NCI-H1092 treated with DMSO at 0.1 percent for 48 hours (cell line): ENCODE data around the gene GLIPR1.
"Not testable (repeated sequence)": the region's sequence is repeated elsewhere in the genome, so short reads cannot be mapped to it uniquely, and the experiment has no call there.

Experiments used
- DNase-seq: peaks from one replicate; lab custom pipeline; 2025; lab: John Stamatoyannopoulos, UW

The GLIPR1 gene

DNA sequence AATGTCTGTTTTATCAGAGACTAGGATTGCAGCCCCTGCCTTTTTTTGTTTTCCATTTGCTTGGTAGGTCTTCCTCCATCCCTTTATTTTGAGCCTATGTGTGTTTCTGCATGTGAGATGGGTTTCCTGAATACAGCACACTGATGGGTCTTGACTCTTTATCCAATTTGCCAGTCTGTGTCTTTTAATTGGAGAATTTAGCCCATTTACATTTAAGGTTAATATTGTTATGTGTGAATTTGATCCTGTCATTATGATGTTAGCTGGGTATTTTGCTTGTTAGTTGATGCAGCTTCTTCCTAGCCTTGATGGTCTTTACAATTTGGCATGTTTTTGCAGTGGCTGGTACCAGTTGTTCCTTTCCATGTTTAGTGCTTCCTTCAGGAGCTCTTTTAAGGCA lies 40.7 kb downstream of the GLIPR1 start:
- DNase-seq: not testable (repeated sequence)

DNA sequence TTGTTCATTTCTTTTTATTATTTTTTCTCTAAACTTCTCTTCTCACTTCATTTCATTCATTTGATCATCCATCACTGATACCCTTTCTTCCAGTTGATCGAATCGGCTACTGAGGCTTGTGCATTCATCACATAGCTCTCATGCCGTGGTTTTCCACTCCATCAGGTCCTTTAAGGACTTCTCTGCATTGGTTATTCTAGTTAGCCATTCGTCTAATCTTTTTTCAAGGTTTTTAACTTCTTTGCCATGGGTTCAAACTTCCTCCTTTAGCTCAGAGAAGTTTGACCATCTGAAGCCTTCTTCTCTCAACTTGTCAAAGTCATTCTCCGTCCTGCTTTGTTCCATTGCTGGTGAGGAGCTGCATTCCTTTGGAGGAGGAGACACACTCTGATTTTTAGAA lies 41.6 kb downstream of the GLIPR1 start:
- not testable (repeated sequence) for DNase-seq

DNA sequence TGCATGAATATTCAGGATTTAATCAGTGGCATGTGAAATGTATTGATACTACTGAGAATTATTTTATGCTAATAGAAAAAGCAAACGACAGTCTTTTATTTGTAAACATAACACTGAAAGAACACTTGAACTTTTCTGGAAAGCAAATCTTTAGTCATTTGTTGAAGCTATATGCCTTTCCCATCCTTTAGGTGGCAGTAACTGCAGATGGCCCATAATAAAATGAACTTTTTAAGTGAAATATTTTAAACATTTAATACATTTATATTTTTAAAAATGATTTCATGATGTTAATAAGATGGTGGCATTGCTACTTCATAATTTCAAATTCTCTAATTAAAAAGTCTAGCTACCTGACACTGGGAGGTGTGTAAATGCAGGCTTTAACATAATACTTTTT lies 44.7 kb downstream of the GLIPR1 start:
- no peak for DNase-seq

DNA sequence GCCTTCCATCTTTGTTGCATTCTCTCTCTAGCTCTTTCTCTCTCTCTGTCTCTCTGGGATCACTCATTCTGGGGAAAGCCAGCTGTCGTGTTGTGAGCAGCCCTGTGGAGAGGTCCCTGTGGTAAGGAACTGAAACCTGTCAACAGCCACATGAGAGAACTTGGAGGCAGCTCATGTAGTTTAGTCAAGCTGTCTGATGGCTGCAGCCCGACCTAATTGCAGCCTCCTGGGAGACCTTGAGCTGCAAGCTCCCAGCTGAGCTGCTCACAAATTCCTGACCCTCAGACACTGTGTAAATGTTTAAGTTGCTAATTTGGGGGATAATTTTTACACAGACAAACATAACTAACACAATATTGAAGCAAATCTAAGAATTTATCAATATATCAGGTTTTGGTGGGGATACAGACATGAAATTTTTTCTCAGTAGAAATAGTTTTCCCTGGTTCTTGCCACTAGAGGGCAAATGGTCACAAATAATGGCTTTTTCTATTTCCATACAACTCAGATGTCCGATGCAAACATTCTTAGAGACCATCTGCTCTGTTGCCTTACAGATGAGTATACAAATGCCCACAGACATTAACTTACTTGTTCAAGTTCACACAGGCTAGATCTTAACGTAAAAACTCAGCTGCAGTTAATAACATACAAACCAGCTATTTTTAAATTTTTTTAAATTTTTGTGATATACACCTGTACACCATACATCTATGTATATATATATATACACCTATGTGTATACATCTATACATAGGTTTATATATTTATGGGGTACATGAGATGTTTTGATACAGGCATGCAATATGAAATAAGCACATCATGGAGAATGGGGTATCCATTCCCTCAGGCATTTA lies 46.3 kb downstream of the GLIPR1 start:
- peak; percentile 38 for DNase-seq

DNA sequence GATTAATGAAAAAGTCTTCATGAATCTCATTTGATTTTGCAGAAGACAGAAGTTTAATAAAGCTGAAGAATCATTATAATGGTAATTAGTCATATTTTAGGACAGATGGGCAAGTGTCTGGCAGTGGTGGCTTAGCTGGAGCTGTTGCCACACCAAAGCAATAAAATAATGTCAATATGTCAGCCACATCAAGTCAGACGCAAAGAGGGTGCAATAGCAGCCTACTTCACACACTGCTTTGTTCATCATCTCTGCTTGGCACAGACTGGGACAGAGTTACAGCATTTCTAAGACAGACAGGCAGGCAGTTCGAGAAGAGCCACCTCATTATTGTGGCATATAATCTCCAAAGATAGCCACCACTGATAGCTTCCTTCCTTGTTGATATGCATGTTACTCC lies 47.7 kb downstream of the GLIPR1 start:
- DNase-seq: no peak

DNA sequence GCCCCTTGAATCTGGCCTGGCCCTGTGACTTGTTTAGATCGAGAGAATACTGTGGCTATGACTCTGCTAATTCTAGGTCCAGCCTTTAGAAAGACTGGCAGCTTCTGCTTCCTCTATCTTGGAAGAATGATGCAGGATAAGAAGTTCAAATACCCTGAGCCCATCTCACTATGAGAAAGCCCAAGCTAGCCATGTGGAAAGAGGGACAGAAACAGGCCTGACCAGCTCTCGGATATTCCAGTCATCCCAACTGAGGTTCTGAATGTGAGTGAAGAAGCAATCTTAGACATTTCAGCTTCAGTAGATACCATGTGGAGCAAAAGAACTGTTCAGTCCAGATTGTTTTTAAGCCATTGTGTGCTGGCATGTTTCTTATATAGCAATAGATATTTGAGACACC lies 48.1 kb downstream of the GLIPR1 start:
- DNase-seq: no peak

DNA sequence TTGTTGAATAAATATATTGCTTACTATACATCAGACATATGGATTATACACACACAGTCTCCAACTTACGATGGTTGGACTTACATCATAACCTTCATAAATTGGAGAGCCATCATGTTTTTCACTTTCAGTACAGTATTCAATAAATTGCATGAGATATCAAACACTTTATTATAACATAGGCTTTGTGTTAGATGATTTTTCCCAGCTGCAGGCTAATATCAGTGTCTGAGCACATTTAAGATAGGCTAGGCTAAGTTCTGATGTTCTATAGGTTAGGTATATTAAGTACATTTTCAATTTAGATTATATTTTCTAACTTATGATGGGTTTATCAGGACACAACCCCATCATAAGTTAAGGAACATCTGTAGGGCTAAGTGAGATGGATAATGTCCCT lies 48.8 kb downstream of the GLIPR1 start:
- no peak for DNase-seq

DNA sequence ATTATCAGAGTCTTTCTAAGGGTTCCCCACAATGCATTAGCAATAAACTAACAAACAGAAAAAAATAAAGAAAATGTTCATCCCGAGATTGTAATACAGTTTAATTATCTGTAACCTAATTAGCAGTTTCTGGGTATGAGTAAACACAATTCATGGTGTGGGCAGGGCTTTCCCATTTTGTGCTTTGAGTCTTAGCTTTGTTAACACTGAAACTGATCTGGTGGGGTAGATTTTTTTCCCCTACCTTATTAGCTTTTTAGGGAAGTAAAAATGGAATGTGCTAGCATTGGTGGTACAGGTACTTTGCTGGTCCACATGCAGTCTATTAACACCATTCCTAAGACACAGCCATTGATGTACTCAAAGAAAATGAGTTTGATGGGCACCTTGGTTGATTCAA lies 49.3 kb downstream of the GLIPR1 start:
- DNase-seq: no peak

DNA sequence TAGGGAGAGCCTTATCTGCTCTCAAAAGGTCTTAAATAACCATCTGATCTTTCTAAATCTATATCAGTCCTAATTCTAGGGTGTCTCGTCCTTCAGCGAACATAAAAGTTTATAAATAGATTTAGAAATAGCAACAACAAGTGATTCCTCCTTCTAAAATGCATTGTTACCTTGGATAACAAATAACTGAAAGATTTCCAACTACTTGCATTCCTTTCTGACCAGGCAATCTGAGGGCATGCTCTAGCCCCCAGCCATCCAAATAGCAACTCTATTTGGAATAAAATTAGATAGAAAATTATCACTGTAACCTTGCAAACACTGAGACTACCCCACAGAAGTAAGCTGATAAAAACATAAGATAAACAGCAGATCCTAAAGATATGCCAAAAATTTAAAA lies 52.7 kb downstream of the GLIPR1 start:
- DNase-seq: no peak

DNA sequence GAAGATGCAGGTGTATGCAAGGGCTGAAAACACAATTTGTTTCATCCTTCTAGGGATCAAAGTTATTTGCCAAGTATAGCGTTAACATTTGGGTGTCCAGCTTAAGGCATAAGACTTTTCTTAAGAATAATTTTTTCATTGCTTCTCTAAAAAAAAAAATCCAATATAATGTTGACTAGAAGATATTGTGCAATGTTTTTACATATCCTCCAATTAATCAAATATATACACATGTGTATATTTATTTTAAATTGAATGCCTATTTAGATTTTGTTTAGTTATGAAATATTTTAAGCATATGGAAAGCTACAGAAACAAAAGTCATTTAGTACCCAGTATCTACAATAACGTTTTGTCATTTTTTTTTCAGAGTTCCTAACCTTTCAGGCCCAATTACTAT lies 59.3 kb downstream of the GLIPR1 start:
- no peak for DNase-seq

DNA sequence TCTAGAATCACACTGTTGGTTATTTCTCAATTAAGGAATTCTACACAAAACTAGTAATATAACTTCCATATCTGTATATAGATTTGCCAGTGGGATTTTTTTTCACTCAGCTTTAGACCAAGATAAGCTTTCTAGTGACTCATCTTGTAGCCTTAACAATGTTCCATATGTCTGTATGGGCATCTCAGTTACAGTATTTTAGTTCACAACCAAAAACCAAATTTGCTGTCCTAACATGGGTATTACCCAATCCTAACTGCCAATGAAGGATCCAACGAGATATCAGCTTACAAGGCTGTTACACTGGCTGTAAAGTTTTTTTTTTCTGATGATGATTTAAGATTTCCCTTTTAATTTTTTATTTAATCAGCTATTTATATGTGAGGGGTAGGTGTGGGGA lies 62.4 kb downstream of the GLIPR1 start:
- no peak for DNase-seq

DNA sequence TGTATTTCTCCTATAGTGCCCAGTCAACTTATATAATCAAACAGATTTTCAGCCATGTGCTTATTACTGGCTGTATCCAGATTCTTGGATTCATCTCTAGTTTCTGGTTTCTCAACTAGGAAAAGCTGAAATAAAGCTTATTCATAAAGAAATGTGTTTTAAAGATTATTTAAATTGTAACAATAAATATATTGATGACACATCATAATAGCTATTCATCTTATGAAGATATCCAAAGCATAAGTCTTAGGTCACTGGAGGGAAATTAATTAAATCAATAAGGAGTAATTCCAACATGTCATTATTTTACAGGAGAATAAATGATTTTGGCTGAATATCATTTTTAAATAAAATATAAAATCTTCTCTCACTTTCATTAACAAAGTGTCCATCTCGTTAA lies 63.0 kb downstream of the GLIPR1 start:
- DNase-seq: no peak

DNA sequence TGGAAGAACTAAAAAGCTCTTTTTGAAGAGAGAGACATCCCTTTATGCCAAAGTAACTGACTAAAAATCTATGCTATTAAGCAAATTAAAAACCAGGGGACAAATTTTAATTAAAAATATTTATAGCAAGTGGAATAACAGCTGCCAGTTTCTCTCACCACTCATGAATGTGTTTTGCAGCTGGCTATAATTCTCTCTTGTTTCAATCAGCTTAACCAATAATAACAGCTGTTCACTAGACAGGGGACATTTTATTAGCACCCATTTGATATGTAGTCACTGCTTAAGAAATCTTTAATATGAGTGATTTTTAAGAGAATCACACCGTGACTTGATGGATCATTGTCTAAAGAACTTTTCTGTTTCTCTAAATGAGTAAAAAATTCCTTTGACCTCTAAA lies 65.1 kb downstream of the GLIPR1 start:
- no peak for DNase-seq

DNA sequence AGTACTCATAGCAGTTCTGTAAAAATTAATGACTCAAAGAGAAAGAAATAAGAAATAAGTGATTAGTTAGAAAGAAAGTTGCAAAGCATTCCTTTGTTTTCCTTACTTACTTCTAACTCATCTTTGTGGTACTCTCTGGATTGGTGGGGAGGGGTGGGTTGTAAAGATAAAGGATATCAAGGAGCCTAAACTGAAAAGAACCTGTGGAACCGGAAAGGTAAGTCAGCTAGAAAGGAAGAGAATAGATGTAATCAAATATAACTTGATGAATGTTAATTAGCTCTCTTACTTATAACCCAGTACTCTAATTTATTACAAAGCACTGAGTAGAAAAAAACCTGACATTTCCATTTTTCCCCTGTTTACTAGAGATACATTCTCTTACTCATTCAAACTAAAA lies 68.3 kb downstream of the GLIPR1 start:
- no peak for DNase-seq

DNA sequence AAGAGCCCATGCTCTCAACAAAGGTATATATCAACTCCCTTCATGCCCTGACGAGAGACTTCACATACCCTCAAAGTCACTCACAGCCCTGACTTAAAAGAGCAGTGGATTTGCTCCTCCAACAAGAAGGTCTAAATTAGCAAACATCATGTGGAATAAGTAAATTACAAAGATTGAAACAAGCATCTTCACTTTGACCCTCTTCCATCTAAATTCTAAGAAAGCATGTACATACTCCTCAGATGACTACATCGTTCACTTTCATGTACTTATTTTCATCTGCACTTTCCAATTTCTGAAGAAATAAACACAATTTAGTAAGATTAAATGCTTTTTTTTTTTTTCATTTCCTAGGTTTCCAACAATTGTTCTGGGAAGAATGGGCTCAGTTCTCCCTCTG lies 69.4 kb downstream of the GLIPR1 start:
- DNase-seq: no peak

DNA sequence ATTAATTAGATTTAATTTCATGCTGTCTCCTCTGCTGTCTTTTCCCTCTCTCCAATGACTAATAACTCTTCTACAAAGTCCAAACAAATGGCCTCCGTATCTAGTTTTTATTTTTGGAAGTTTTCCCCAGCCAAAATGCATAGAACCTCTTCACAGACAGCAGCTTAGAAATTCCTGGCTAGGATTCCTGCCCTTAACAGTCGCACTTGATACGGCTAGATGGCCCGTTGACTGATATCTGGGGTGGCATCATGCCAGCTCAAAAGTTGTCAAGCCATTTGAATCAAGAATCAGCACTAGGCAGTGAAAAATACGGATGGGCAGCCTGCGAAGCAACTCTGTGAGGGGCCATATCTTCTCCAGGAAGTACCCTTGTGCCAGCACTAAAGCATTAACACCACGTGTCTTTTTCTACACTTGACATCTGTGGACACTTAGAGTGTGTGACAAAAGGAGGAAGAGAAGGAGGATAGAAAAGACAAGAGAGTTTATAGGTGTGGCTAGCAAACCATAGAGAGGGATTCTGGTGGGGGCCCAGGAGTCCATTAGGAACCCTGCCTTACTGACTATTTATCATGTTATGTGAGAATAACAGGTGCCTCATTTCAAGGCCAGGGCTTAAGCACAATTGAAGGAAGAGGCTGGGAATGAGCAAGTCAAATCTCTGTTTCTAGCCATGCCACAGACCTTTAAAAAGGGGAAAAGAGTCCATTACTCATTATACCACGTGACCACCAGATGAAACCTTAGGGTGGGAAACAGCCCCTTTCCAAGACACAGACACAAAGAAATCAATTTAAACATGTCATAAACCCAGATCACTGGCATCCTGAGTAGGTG lies 70.1 kb downstream of the GLIPR1 start:
- no peak for DNase-seq

DNA sequence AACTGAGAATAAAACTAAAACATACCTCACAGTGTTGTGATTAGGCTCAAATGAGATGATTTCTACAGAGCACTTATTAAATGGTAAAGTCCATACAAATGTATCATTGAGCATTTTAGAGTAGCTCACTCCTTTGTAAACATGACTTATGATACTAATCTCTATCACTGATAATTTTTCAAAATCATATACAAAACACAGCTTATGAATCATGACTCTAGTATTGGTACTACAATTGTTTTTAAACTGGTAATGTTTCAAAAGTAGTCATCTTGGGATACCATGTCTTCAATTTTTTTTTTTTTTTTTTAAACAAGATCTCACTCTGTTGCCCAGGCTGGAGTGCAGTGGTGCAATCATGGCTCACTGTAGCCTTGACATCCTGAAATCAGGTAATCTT lies 70.9 kb downstream of the GLIPR1 start:
- DNase-seq: no peak

DNA sequence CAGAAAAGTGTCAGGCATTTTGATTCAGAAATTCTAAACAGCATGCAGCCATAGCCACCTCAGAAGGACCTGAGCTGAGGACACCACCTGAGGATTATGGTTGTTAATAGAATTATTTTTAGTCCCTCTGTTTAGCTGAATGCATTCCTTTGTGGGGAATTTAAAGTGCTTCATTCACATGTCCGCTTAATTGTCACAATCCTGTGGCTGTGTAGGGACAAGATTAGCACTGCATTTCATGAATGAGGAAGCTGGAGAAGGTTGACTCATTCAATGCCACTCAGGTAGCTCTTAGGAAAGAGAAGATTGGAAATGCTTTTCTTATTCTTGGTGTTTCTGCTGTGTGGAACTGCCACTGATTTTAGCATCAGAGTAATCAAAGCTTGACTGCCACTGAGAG lies 72.8 kb downstream of the GLIPR1 start:
- DNase-seq: no peak
